ENCODE results near the gene ZNF211. TPM values are rescaled to one million over a fixed set of nuclear protein-coding genes. Genes with fewer than 3 reads are reported as not detected.

Gene ZNF211
- total and polyA plus RNA-seq, 4 donors, result 1.3 to 14.8 (median 9.5) TPM

GRCh38 chr19:57668635-57669034, 35.7 kb downstream of the ZNF211 start, which contains the start of gene ZSCAN4:
ZSCAN4 (plus strand) TSS chr19:57668935; CDS start chr19:57676146, 7,211 bp downstream.
- DNase-seq, result no peak

GRCh38 chr19:57671124-57671895, 38.3 kb downstream of the ZNF211 start:
- Histone ChIP-seq H3K9me3 (ENCODE audit: control insufficient read depth, low read length) (peaks cover 3% of the 10 kb centered on the region), H3K4me3 (ENCODE audit: low read length in 2 of 2) (no peak overlapping the region), H3K4me1 (ENCODE audit: control insufficient read depth in 1 of 2, insufficient read depth in 2 of 2, low read length in 2 of 2) (no peaks in the 10 kb centered on the region), H3K27ac (ENCODE audit: low read depth in 1 of 2, low read length in 2 of 2) (no peak overlapping the region), H3K27me3 (ENCODE audit: control insufficient read depth in 1 of 2, insufficient read depth in 2 of 2, low read length in 1 of 2) (peaks cover 0 to 2% of the 10 kb centered on the region in 2 donors), H3K36me3 (ENCODE audit: control insufficient read depth in 1 of 2, insufficient read depth in 2 of 2, low read length in 1 of 2) (no peaks in the 10 kb centered on the region)
- DNase-seq (no peak), ATAC-seq (ENCODE audit: low FRiP score) (no peak)
- intact Hi-C loops (cut with DNase I), result no loop called here
- 35 to 37% methylated on average over 7 of the region's 7 CpGs for WGBS, 2 donors

More at GRCh38 chr19:57668635-57669034, 35.7 kb downstream of the ZNF211 start, which contains the start of gene ZSCAN4:
- no peaks in the 10 kb centered on the region for H3K4me1 ChIP-seq (ENCODE audit: control insufficient read depth in 1 of 2, insufficient read depth in 2 of 2, low read length in 2 of 2)
- intact Hi-C loops (cut with DNase I), result no loop called here
- peaks cover 3% of the 10 kb centered on the region for H3K9me3 ChIP-seq (ENCODE audit: control insufficient read depth, low read length)
- no peak within 1 kb of the TSS for H3K4me3 ChIP-seq (ENCODE audit: low read length in 2 of 2)
- peaks cover 0 to 2% of the 10 kb centered on the region in 2 donors for H3K27me3 ChIP-seq (ENCODE audit: control insufficient read depth in 1 of 2, insufficient read depth in 2 of 2, low read length in 1 of 2)
- ATAC-seq (ENCODE audit: low FRiP score), result no peak
- WGBS, 2 donors, result 74 to 84% methylated on average over 2 of the region's 2 CpGs
- no peaks in the 10 kb centered on the region for H3K36me3 ChIP-seq (ENCODE audit: control insufficient read depth in 1 of 2, insufficient read depth in 2 of 2, low read length in 1 of 2)
- no peak within 1 kb of the TSS for H3K27ac ChIP-seq (ENCODE audit: low read depth in 1 of 2, low read length in 2 of 2)

GRCh38 chr19:57672466-57672865, 39.5 kb downstream of the ZNF211 start:
- H3K27me3 ChIP-seq (ENCODE audit: control insufficient read depth in 1 of 2, insufficient read depth in 2 of 2, low read length in 1 of 2), result peaks cover 0 to 2% of the 10 kb centered on the region in 2 donors
- H3K4me3 ChIP-seq (ENCODE audit: low read length in 2 of 2), result no peak overlapping the region
- H3K4me1 ChIP-seq (ENCODE audit: control insufficient read depth in 1 of 2, insufficient read depth in 2 of 2, low read length in 2 of 2), result no peaks in the 10 kb centered on the region
- 78 to 80% methylated on average over 4 of the region's 4 CpGs for WGBS, 2 donors
- no peaks in the 10 kb centered on the region for H3K36me3 ChIP-seq (ENCODE audit: control insufficient read depth in 1 of 2, insufficient read depth in 2 of 2, low read length in 1 of 2)
- ATAC-seq (ENCODE audit: low FRiP score) (no peak), DNase-seq (no peak)
- intact Hi-C loops (cut with DNase I), result no loop called here
- H3K9me3 ChIP-seq (ENCODE audit: control insufficient read depth, low read length), result peaks cover 3% of the 10 kb centered on the region
- no peak overlapping the region for H3K27ac ChIP-seq (ENCODE audit: low read depth in 1 of 2, low read length in 2 of 2)

- Histone ChIP-seq H3K36me3 (ENCODE audit: control insufficient read depth in 1 of 2, insufficient read depth in 2 of 2, low read length in 1 of 2) (no peaks in the 10 kb centered on the region), H3K4me3 (ENCODE audit: low read length in 2 of 2) (no peak overlapping the region), H3K9me3 (ENCODE audit: control insufficient read depth, low read length) (peaks cover 1% of the 10 kb centered on the region), H3K27ac (ENCODE audit: low read depth in 1 of 2, low read length in 2 of 2) (no peak overlapping the region), H3K27me3 (ENCODE audit: control insufficient read depth in 1 of 2, insufficient read depth in 2 of 2, low read length in 1 of 2) (no peaks in the 10 kb centered on the region), H3K4me1 (ENCODE audit: control insufficient read depth in 1 of 2, insufficient read depth in 2 of 2, low read length in 2 of 2) (no peaks in the 10 kb centered on the region)
- no peak for DNase-seq
- ATAC-seq (ENCODE audit: low FRiP score), result no peak
- intact Hi-C loops (cut with DNase I), result no loop called here
- WGBS, 2 donors, result 60 to 65% methylated on average over 2 of the region's 2 CpGs
Measured at GRCh38 chr19:57675881-57676280, 42.9 kb downstream of the ZNF211 start.

- ATAC-seq (ENCODE audit: low FRiP score), result peak; percentile 64
- intact Hi-C loops (cut with DNase I), result loop anchor here in 1 of 2 donors (5.0 kb wide), 2 partner anchors 50 to 70 kb away; partner anchors contain the start of genes ZNF134 and ZNF211
- no peaks in the 10 kb centered on the region for H3K27me3 ChIP-seq (ENCODE audit: control insufficient read depth in 1 of 2, insufficient read depth in 2 of 2, low read length in 1 of 2)
- no peaks in the 10 kb centered on the region for H3K4me1 ChIP-seq (ENCODE audit: control insufficient read depth in 1 of 2, insufficient read depth in 2 of 2, low read length in 2 of 2)
- peaks cover 7 to 23% of the 10 kb centered on the region in 2 donors for H3K36me3 ChIP-seq (ENCODE audit: control insufficient read depth in 1 of 2, insufficient read depth in 2 of 2, low read length in 1 of 2)
- no peak for DNase-seq
- H3K9me3 ChIP-seq (ENCODE audit: control insufficient read depth, low read length), result peaks cover 36% of the 10 kb centered on the region
- H3K4me3 ChIP-seq (ENCODE audit: low read length in 2 of 2), result peak overlapping the region; percentile 67 to 97
- WGBS, 2 donors, result 2 to 3% methylated on average over 19 of the region's 19 CpGs
- no peak overlapping the region for H3K27ac ChIP-seq (ENCODE audit: low read depth in 1 of 2, low read length in 2 of 2)
Measured at GRCh38 chr19:57682226-57682766, 49.3 kb downstream of the ZNF211 start.

- peaks cover 7 to 27% of the 10 kb centered on the region in 2 donors for H3K36me3 ChIP-seq (ENCODE audit: control insufficient read depth in 1 of 2, insufficient read depth in 2 of 2, low read length in 1 of 2)
- H3K27me3 ChIP-seq (ENCODE audit: control insufficient read depth in 1 of 2, insufficient read depth in 2 of 2, low read length in 1 of 2), result no peaks in the 10 kb centered on the region
- DNase-seq (no peak), ATAC-seq (ENCODE audit: low FRiP score) (no peak)
- intact Hi-C loops (cut with DNase I), result no loop called here
- no peak overlapping the region for H3K27ac ChIP-seq (ENCODE audit: low read depth in 1 of 2, low read length in 2 of 2)
- H3K4me1 ChIP-seq (ENCODE audit: control insufficient read depth in 1 of 2, insufficient read depth in 2 of 2, low read length in 2 of 2), result no peaks in the 10 kb centered on the region
- peaks cover 53% of the 10 kb centered on the region for H3K9me3 ChIP-seq (ENCODE audit: control insufficient read depth, low read length)
- 97 to 99% methylated on average over 3 of the region's 3 CpGs for WGBS, 2 donors
- H3K4me3 ChIP-seq (ENCODE audit: low read length in 2 of 2), result no peak overlapping the region
Measured at GRCh38 chr19:57686727-57687126, 53.8 kb downstream of the ZNF211 start.

- Histone ChIP-seq H3K36me3 (ENCODE audit: control insufficient read depth in 1 of 2, insufficient read depth in 2 of 2, low read length in 1 of 2) (peaks cover 7 to 27% of the 10 kb centered on the region in 2 donors), H3K27ac (ENCODE audit: low read depth in 1 of 2, low read length in 2 of 2) (no peak overlapping the region), H3K4me3 (ENCODE audit: low read length in 2 of 2) (no peak overlapping the region), H3K27me3 (ENCODE audit: control insufficient read depth in 1 of 2, insufficient read depth in 2 of 2, low read length in 1 of 2) (no peaks in the 10 kb centered on the region), H3K4me1 (ENCODE audit: control insufficient read depth in 1 of 2, insufficient read depth in 2 of 2, low read length in 2 of 2) (no peaks in the 10 kb centered on the region), H3K9me3 (ENCODE audit: control insufficient read depth, low read length) (peaks cover 53% of the 10 kb centered on the region)
- 98 to 99% methylated on average over 12 of the region's 12 CpGs for WGBS, 2 donors
- no peak for ATAC-seq (ENCODE audit: low FRiP score)
- intact Hi-C loops (cut with DNase I), result no loop called here
- no peak for DNase-seq
Measured at GRCh38 chr19:57687363-57688010, 54.5 kb downstream of the ZNF211 start.

- Histone ChIP-seq H3K27ac (ENCODE audit: low read depth in 1 of 2, low read length in 2 of 2) (no peak overlapping the region), H3K27me3 (ENCODE audit: control insufficient read depth in 1 of 2, insufficient read depth in 2 of 2, low read length in 1 of 2) (no peaks in the 10 kb centered on the region), H3K36me3 (ENCODE audit: control insufficient read depth in 1 of 2, insufficient read depth in 2 of 2, low read length in 1 of 2) (peaks cover 7 to 27% of the 10 kb centered on the region in 2 donors), H3K4me3 (ENCODE audit: low read length in 2 of 2) (no peak overlapping the region), H3K4me1 (ENCODE audit: control insufficient read depth in 1 of 2, insufficient read depth in 2 of 2, low read length in 2 of 2) (no peaks in the 10 kb centered on the region), H3K9me3 (ENCODE audit: control insufficient read depth, low read length) (peaks cover 57% of the 10 kb centered on the region)
- 98 to 99% methylated on average over 6 of the region's 6 CpGs for WGBS, 2 donors
- ATAC-seq (ENCODE audit: low FRiP score), result no peak
- intact Hi-C loops (cut with DNase I), result no loop called here
- no peak for DNase-seq
Measured at GRCh38 chr19:57688011-57688763, 55.2 kb downstream of the ZNF211 start.

Data from aorta (tissue), 5 donors.